ENCODE data around the gene APOB.

APOB gene

GRCh38 chr2:20999906-21000645, 43.8 kb downstream of the APOB start:
- TF ChIP-seq ZFX (IDR thresholded peaks at IDR 0.05; ENCODE audit: borderline replicate concordance) (no peak), CTCF (IDR thresholded peaks at IDR 0.05) (no peak)
- no peak overlapping the region for H3K27ac ChIP-seq

GRCh38 chr2:20998972-20999905, 44.6 kb downstream of the APOB start:
- H3K27ac ChIP-seq: no peak overlapping the region
- TF ChIP-seq ZFX (IDR thresholded peaks at IDR 0.05; ENCODE audit: borderline replicate concordance) (no peak), CTCF (IDR thresholded peaks at IDR 0.05) (no peak)

- no peak for TF ChIP-seq ZFX (IDR thresholded peaks at IDR 0.05; ENCODE audit: borderline replicate concordance)
- TF ChIP-seq CTCF (IDR thresholded peaks at IDR 0.05): no peak
- no peak overlapping the region for H3K27ac ChIP-seq
These were observed 45.7 kb downstream of the APOB start for GRCh38 chr2:20997953-20998722.

GRCh38 chr2:20994130-20994529, 49.7 kb downstream of the APOB start:
- H3K27ac ChIP-seq: no peak overlapping the region
- no peak for TF ChIP-seq ZFX (IDR thresholded peaks at IDR 0.05; ENCODE audit: borderline replicate concordance)
- no peak for TF ChIP-seq CTCF (IDR thresholded peaks at IDR 0.05)

GRCh38 chr2:20992201-20992711, 51.6 kb downstream of the APOB start:
- TF ChIP-seq ZFX (IDR thresholded peaks at IDR 0.05; ENCODE audit: borderline replicate concordance): no peak
- TF ChIP-seq CTCF (IDR thresholded peaks at IDR 0.05): no peak
- no peak overlapping the region for H3K27ac ChIP-seq

- no peak for TF ChIP-seq ZFX (IDR thresholded peaks at IDR 0.05; ENCODE audit: borderline replicate concordance)
- no peak for TF ChIP-seq CTCF (IDR thresholded peaks at IDR 0.05)
- no peak overlapping the region for H3K27ac ChIP-seq
These were observed 53.1 kb downstream of the APOB start for GRCh38 chr2:20990442-20991430.
